ENCODE results near the gene MLKL. TPM values are rescaled to one million over a fixed set of nuclear protein-coding genes. Genes with fewer than 3 reads are reported as not detected.

Gene MLKL
- total RNA-seq, 4 donors from 2014 or later: 1.2 to 4.6 (median 2.9) TPM

- Histone ChIP-seq H3K4me3 (no peak overlapping the region), H3K4me1 (no peaks in the 10 kb centered on the region), H3K27ac (no peak overlapping the region), H3K9me3 (no peaks in the 10 kb centered on the region), H3K36me3 (no peaks in the 10 kb centered on the region), H3K27me3 (peaks cover 0 to 7% (median 0%) of the 10 kb centered on the region in 3 donors)
- in situ Hi-C loops (cut with MboI; ENCODE audit: low sequenced_read_pairs in 4 of 4): no loop called here
- intact Hi-C loops (cut with DNase I; ENCODE audit: low total_unique reads): loop anchor here (10.0 kb wide), 1 partner anchor 85 kb away; no protein-coding TSS in a partner anchor
- DNase-seq (no peak), ATAC-seq (no peak)
- TF ChIP-seq POLR2A (IDR thresholded peaks at IDR 0.05) (no peak), CTCF (IDR thresholded peaks at IDR 0.05 in 4 of 5, conservative IDR thresholded peaks at IDR 0.05 in 1 of 5) (no peak)
Observed at GRCh38 chr16:74729783-74730683, 29.4 kb upstream of the MLKL start.

- Histone ChIP-seq H3K36me3 (no peaks in the 10 kb centered on the region), H3K4me1 (no peaks in the 10 kb centered on the region), H3K27ac (no peak overlapping the region), H3K4me3 (no peak overlapping the region), H3K27me3 (peaks cover 0 to 7% (median 0%) of the 10 kb centered on the region in 3 donors), H3K9me3 (no peaks in the 10 kb centered on the region)
- in situ Hi-C loops (cut with MboI; ENCODE audit: low sequenced_read_pairs in 4 of 4): no loop called here
- intact Hi-C loops (cut with DNase I; ENCODE audit: low total_unique reads): loop anchor here (10.0 kb wide), 1 partner anchor 87 kb away; no protein-coding TSS in a partner anchor
- ATAC-seq (no peak), DNase-seq (no peak)
- TF ChIP-seq CTCF (IDR thresholded peaks at IDR 0.05 in 4 of 5, conservative IDR thresholded peaks at IDR 0.05 in 1 of 5) (no peak), POLR2A (IDR thresholded peaks at IDR 0.05) (no peak)
Observed at GRCh38 chr16:74727903-74728302, 27.2 kb upstream of the MLKL start.

GRCh38 chr16:74726716-74727115, 26.1 kb upstream of the MLKL start:
- Histone ChIP-seq H3K27me3 (peaks cover 0 to 7% (median 0%) of the 10 kb centered on the region in 3 donors), H3K36me3 (no peaks in the 10 kb centered on the region), H3K4me3 (no peak overlapping the region), H3K27ac (no peak overlapping the region), H3K4me1 (no peaks in the 10 kb centered on the region), H3K9me3 (no peaks in the 10 kb centered on the region)
- no peak for ATAC-seq
- intact Hi-C loops (cut with DNase I; ENCODE audit: low total_unique reads) (loop anchor here (10.0 kb wide), 1 partner anchor 88 kb away; no protein-coding TSS in a partner anchor), in situ Hi-C loops (cut with MboI; ENCODE audit: low sequenced_read_pairs in 4 of 4) (no loop called here)
- DNase-seq: no peak
- TF ChIP-seq CTCF (IDR thresholded peaks at IDR 0.05 in 4 of 5, conservative IDR thresholded peaks at IDR 0.05 in 1 of 5): no peak
- TF ChIP-seq POLR2A (IDR thresholded peaks at IDR 0.05): no peak

GRCh38 chr16:74725651-74726455, 25.2 kb upstream of the MLKL start:
- Histone ChIP-seq H3K4me3 (no peak overlapping the region), H3K9me3 (no peaks in the 10 kb centered on the region), H3K27me3 (peaks cover 0 to 7% (median 0%) of the 10 kb centered on the region in 3 donors), H3K27ac (no peak overlapping the region), H3K36me3 (no peaks in the 10 kb centered on the region), H3K4me1 (no peaks in the 10 kb centered on the region)
- TF ChIP-seq POLR2A (IDR thresholded peaks at IDR 0.05): no peak
- no peak for TF ChIP-seq CTCF (IDR thresholded peaks at IDR 0.05 in 4 of 5, conservative IDR thresholded peaks at IDR 0.05 in 1 of 5)
- in situ Hi-C loops (cut with MboI; ENCODE audit: low sequenced_read_pairs in 4 of 4): no loop called here
- intact Hi-C loops (cut with DNase I; ENCODE audit: low total_unique reads): loop anchor here (10.0 kb wide), 1 partner anchor 89 kb away; no protein-coding TSS in a partner anchor
- DNase-seq: no peak
- no peak for ATAC-seq
